HG03103 (cell line): ENCODE data around the gene DNAJC18.
A peak's percentile ranks its signal among the peaks of the same experiment; 100 is the strongest.
"Not testable (repeated sequence)": the region's sequence is repeated elsewhere in the genome, so short reads cannot be mapped to it uniquely, and the experiment has no call there.

Experiments used
- ATAC-seq: cut with Tn5 transposase; IDR thresholded peaks from one replicate; pipeline ENCODE4 v1.9.1; 2021; ENCODE audit warnings: low read depth; ENCODE audit not compliant: unreplicated experiment

DNAJC18 gene

DNA sequence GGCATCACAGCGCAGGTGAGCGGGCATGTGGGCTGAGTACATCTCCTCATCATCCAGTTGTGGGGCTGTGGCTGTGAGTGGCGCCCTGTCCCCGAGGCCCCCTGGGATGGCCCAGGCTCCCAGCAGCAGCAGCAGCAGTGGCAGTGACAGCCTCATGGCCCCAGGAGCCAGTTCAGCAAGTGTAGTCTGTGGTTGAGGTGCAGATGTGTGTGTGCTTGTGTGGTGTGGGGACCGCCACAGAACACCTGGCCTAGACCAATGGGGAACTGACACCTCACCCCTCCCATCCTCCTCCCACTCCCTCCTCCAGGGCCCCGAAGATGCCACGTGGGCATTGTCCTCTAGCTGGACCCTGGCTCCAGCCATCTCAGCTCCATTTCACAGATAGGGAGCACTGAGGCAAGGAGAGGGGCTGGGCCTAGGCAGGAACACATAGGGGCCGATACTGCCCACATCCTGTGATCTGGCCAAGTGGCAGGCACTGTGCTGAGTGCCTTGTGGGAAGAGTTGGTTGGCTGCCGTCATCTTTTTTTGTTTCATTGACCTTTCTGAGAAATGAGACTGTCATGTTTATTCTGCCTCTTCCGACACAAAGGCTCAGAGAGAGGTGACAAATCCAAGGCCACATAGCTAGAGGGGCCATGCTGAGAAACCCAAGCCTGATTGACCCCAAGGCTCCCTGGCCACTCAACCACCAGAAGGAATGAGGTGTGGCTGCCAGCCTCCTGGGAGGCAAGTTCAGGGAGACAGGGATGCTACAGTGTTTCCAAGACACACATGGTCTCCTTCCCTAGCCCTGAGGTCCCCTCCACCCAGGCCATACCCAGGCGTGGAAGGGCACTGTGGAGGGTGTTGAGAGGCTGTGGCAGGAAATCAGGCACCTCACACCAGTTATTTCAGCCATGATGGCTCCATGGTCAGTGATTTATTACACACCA lies 49.4 kb downstream of the DNAJC18 start, which contains the start of gene MZB1:
TSS of gene MZB1 (minus strand) at position 213 of the 938 bp plus-strand sequence. CDS start at position 156, 57 bp downstream.
- peak; percentile 31 for ATAC-seq

DNA sequence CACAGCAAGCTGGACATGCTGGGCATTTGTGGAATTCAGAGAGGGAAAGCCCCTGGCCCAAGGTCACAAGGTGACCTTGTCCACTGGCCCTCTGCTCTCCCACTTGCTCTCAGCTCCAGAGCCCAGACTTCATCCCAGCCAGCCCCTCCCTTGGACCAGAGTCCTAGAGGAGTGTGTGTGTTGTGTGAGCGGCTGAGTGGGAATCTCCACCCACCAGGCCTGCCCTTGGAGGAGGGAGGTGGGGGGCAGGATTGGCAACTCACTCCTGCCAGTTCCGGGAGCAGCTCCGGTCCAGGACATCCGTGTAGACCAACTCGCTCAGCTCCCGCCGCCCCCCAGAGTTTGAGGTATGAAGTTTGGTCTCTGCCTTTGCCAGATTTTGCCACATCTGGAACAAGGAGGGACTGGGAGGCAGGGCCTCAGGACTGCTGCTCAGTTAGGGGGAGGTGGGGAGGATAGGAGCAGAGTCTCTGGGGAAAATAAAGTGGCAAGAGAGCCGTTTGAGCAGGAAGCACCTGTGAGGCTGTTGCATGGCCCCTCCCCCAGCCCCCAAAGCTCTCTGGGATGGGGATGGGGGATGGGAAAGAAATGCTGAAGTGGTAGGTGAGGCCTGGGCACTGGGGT lies 51.0 kb downstream of the DNAJC18 start:
- ATAC-seq: no peak

DNA sequence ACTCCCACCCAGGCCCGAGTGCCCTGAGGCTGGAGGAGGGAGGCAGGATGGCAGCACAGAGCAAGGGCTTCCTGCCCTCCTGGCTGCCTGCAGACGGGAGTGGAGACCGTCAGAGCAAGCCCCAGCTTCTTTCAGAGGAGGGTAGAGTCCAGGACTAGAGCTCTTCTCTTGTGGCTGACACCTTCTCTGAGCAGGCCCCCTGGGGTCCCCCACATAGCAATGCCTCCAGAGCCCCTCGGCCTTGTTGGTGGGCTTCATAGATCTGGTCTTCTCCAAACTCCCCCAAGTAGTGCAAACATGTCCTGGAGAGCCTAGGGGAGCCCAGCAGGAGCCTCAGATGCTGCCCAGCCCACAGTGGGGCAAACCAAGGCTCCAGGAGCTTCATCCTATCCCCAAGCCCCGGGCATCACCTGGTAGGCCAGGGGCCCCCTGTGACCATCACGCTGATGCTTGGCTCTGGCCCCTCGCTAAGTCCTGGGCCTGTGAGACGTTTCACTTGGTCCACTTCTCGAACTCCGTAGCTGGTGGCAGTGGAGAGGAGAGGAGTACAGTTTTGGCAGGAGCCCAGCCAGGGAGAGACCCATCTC lies 51.6 kb downstream of the DNAJC18 start:
- ATAC-seq: no peak

- ATAC-seq: not testable (repeated sequence)
Measured at GRCh38 chr5:139386956-139387355, 52.4 kb downstream of the DNAJC18 start.

GRCh38 chr5:139386050-139386438 lies 53.3 kb downstream of the DNAJC18 start:
- ATAC-seq: no peak

DNA sequence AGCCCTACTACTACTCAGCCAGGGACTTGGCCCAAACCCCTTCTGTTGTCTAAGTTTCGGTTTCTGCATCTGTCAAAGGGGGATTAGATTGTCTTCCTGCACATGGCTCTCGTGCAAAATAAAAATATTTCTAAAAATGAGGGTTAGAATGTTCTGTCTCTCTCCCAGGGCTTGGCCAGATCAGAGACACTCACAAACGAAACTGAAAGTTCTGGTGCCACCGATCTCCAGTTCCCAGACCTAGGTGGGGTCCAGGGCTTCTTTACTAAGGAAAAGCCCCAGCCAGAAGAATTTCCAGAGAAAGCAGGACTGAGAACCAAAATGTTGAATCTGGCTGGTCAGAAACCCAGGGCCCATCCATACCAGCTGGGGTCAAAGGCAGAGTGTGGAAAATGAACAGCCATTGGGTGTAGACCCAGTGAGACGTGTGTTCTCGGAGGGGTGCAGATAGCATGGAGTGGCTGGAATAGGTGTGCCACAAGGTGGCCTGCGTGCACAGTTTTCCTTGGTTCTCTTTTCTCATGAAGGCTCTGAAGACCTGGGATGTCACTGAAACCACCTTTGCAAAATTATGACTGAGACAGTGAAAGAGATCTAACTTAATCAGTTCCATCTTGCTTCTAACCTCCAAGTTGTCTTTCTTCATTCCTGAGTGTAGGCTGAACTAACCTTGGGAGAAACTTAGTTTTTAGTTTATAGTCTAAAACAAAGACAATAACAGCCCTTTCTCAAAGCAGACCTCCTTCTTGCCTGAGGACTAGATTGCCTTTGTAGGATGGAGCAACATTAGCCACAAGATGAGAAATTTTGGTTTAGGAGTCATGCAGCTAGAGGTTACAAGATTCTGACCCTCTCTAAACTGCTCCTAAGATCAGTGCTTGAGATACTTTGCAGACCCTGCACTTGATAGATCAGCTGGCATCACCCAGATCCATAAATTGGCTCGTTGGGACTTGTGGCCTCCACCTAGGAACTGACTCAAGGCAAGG lies 54.0 kb downstream of the DNAJC18 start:
- ATAC-seq: no peak

- no peak for ATAC-seq
Measured at GRCh38 chr5:139384591-139385051, 54.7 kb downstream of the DNAJC18 start.

GRCh38 chr5:139383993-139384590 lies 55.2 kb downstream of the DNAJC18 start:
- no peak for ATAC-seq

- no peak for ATAC-seq
Measured at GRCh38 chr5:139383275-139383992, 55.9 kb downstream of the DNAJC18 start, which contains the start of gene SLC23A1. Gene SLC23A1, minus strand, starts transcription at chr5:139383297. Its CDS starts 44 bp downstream, at chr5:139383253.

DNA sequence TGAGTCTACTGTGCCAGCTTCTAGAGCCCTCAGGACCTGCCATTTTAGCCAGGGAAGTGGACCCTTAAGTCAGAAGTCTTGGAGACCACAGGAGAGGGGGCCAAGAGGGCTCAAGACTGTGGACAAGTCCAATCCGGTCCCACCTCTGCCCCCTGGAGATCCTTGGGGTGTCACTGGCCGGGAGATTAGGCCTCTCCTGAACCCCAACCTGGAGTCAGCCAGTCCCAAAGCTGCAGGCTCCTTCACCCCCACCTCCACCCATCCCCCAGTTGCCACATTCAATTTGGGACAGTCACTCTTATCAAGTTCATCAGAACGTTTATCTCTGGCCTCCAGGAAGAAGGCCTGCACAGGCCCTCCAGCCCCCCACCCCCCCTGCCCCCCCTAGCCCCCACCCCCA lies 56.5 kb downstream of the DNAJC18 start:
- ATAC-seq: no peak

- ATAC-seq: no peak
Measured at GRCh38 chr5:139381837-139382761, 57.2 kb downstream of the DNAJC18 start.

- ATAC-seq: no peak
Measured at GRCh38 chr5:139379626-139380449, 59.5 kb downstream of the DNAJC18 start.

DNA sequence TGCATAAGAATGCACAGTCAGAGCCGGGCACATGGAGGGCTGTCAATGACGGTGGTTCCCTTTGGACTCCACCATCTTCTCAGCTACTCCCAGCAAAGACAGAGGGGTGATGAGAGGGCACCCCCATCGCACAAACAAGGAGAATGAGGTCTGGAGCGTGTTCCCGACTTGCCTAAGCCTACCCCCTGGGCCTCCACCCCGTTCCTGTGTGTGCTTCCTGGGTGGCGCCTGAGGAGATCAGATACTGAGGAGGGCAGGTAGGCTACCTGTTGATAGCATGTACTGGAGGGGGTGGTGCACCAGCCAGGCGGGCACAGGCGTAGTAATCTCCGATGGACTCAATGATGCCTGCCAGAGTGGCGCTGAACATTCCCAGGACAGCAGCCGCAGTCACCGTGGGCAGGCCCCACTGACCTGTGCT lies 60.4 kb downstream of the DNAJC18 start:
- no peak for ATAC-seq

- no peak for ATAC-seq
Measured at GRCh38 chr5:139378101-139378825, 61.1 kb downstream of the DNAJC18 start.

DNA sequence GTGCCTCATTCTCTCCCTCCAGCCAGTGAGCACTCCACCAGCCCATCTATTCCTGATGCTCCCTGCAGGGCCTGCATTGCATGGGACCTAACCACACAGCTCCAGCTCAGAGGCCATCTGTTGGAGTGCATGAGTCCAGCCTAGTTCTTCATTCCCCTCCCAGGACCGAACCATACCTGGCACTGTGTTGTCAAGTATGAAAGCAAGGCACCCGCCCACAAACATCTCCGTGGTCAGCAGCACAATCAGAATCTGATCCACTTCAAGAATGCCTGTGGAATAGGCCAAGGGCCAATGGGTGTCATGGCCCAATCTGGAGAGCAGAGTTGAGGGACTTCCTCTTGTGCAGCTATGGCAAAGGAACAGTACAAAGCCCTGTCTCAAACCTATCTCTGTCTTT lies 62.1 kb downstream of the DNAJC18 start:
- ATAC-seq: no peak

DNA sequence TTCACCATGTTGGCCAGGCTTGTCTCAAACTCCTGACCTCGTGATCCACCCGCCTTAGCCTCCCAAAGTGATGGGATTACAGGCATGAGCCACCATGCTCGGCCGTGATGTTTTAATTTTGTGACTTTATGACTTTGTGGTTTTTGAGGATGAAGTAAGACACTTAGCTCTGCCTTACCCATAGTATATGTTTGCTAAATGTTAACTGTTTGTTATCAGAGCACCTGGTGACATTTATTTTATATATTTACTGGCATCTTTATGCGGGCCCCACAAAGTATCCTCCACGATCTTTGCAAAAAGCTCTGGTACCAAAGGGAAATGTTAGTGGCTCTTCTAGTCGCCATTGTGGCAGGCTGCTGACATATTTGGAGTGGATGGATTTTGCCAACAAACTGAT lies 63.0 kb downstream of the DNAJC18 start:
- ATAC-seq: no peak
